HG03025 (cell line): ENCODE results near the gene CATSPERE.

Experiments used
- ATAC-seq: cut with Tn5 transposase; IDR thresholded peaks from one replicate; pipeline ENCODE4 v1.9.1; 2021; ENCODE audit warnings: mild to moderate bottlenecking, moderate library complexity; ENCODE audit not compliant: unreplicated experiment, low FRiP score

The CATSPERE gene

DNA sequence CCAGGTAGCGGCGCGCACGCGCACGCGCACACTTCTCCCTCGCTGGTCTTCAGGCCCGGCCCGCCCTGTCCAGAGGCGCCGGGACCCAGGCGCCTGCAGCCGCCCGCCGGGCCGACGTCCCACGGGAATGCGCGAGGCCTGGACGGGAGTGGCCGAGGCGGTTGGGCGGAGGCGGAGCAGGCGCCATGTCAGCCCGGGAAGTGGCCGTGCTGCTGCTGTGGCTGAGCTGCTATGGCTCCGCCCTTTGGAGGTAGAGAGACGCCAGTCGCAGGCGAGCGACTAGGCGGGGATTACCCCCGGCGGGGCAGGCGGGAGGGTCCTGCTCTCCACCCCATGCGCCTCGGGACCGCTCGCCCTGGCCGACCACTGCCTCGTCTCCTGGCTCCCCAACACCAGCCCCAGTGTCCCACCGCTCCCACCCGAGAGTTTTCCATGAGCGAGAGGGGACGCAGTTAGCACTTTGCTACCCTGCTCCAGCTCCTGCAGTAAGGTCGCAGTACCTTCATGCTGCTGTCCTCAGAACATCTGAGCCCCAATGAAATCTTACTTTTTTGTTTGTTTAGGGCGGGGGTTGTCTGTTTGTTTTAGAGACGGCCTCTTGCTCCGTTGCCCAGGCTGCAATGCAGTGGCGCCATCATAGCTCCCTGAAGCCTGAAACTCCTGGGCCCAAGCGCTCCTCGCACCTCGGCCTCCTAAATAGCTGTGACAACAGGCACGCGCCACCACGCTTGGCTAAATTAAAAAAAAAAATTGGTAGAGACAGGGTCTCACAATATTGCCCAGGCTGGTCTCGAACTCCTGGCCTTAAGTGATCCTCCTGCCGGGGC lies at the start of gene CATSPERE:
CATSPERE (plus strand) TSS at position 29 of the 827 bp plus-strand sequence; CDS start at position 186, 157 bp downstream.
- ATAC-seq: peak; percentile 98

DNA sequence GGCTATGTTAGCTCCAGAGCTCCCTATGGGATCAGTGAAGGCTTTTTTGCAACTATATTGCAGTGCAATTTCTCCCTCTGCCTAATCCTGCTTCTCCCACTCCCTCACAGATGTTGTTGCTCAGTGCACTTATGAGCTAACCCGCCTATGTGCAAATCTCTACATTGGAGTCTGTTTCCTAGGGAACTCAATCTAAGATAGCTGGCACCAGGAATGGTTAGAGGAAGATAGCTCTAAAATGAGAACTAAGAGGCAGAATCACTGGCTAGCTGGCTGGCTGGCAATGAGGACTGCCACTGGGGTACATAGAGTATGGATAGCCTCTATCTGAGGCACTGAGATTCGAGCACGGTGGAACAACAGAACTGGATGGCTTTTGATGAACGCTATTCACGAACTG lies 48.9 kb upstream of the CATSPERE start:
- ATAC-seq: no peak

- ATAC-seq: no peak
These were observed 47.3 kb upstream of the CATSPERE start for GRCh38 chr1:244413736-244414135.

DNA sequence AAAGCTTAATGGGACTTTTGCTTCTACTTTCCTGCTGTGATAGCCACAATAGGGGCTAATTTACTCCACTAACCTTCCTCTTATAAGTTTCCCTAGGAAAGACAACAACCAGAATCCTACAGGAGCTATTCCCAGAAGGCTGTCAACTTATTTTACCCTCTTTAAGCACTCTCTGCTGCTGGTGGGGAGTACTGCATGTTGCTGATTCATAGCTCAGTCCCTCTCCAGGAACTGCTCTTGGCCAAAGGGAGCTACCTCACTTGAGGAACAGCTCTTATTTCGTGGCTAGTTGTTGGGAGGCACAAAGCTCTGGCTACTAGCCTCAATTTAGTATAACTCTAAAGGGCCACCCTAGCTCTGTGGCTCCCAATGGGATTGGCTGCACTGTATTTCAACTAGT lies 46.5 kb upstream of the CATSPERE start:
- ATAC-seq: no peak

DNA sequence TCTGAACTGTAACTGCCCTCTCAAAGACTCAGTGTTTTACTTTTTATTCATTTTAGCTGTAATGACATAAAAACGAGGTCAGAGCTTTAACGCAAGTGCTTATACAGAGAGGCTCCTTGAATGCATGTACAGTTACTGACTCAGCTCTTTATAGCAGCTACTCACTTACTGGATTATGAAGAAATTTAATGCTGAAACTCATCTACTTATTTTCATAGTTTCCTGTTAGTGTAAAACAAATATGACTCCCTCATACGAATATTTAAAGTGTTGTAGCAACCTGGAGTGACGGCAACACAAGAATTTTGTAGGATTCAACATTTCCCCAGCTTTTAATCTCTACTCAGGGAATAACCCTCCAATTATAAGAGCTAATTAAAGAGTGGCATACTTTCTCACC lies 42.0 kb upstream of the CATSPERE start:
- no peak for ATAC-seq

- no peak for ATAC-seq
These were observed 38.9 kb upstream of the CATSPERE start for GRCh38 chr1:244422174-244422573.

DNA sequence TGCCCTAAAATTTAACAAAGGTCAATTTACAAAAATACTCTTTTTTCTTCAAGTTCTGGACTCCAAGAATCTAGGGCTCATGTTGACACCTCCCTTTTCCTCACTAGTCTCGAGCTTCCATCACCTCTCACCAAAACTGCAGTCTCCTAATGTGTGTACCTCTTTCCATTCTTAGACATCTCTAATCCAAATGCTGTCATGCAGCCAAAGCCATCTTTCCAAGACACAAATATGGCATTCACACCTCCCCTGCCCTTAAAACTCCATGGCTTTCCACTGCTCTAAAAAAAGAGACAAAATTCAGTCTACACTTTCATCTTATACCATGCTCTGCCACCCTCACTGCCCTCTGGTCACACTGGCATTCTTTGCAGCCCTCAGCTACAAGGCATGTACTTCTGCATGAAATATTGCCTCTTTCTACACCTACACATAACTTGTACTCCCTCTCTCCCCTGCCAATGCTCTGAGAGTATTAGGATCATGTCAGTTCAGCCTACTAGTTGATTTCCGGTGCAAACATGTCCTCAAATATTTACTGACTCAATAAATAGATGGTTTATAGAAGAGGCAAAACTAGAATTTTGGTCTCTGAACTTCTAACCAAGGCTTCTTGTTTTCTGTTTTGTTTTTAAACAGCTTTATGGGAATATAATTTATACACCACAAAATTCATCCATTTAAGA lies 36.3 kb upstream of the CATSPERE start:
- no peak for ATAC-seq

DNA sequence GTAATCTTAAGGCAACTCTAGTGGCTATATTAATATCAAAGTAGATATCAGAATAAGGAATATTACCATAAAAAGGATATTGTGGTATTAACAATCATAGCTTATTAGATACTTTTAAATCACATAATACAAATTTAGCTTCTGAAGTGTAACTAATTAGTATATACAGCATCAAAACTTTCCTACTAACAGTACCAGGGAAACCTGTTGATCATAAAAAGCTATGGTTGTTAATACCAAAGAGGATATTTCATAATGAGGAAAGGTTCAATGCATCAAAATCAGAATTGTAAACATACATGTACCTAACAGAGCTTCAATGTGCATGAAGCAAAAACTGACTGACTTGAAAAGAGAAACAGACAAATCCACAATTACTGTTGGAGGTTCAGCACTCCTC lies 33.4 kb upstream of the CATSPERE start:
- no peak for ATAC-seq

- ATAC-seq: no peak
These were observed 31.3 kb upstream of the CATSPERE start for GRCh38 chr1:244429818-244430217.

- ATAC-seq: no peak
These were observed 29.9 kb upstream of the CATSPERE start for GRCh38 chr1:244431166-244431565.

GRCh38 chr1:244435562-244436205 lies 25.4 kb upstream of the CATSPERE start:
- no peak for ATAC-seq

GRCh38 chr1:244436336-244437085 lies 24.6 kb upstream of the CATSPERE start:
- no peak for ATAC-seq

DNA sequence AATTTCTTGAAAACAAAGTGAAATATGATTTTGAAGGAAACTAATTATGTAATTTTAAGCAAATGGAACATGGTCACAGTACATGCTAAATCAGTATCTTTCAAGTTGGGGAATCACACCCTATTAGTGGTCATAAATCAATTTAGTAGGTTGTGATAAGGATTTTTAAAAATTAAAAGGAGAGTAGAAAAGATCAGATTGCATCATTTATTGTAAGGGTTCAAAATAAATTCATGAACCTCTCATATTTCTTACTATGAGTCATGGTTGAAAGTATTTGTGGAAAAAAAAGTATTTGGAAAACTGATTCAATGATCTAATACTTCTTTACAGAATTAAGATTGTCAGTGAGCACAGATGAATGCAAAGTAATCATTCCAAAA lies 24.0 kb upstream of the CATSPERE start:
- ATAC-seq: no peak

DNA sequence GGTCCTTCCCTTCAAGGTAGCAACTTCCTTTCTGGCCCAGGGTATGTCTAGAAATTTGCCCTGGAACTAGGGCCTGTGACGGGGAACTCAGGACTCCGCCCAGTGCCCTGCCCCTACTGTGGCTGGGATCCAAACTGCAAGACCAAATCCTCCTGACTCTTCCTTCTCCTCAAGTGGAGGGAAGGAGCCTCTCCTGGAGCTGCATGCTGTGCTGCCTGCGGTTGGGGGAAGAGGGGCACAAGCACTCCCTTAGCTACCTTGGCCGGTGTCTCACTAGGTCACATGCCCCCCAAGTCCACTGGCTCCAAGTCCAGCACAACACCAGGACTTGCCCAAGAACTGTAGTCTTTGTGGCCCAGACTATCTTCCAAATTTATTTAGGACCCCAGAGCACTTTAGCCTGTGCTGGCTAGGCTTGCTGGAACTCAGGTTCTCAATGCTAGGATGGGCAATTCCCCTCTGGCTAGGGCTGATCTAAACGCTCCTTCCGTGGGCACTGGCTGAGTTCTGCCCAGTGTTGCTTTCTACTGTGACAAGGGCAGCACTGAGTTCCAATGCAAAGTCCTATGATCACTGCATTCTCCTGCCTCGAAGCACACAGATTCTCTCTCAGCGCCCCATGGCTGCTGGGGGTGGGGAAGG lies 21.6 kb upstream of the CATSPERE start:
- no peak for ATAC-seq

GRCh38 chr1:244442850-244443249 lies 18.2 kb upstream of the CATSPERE start:
- no peak for ATAC-seq

DNA sequence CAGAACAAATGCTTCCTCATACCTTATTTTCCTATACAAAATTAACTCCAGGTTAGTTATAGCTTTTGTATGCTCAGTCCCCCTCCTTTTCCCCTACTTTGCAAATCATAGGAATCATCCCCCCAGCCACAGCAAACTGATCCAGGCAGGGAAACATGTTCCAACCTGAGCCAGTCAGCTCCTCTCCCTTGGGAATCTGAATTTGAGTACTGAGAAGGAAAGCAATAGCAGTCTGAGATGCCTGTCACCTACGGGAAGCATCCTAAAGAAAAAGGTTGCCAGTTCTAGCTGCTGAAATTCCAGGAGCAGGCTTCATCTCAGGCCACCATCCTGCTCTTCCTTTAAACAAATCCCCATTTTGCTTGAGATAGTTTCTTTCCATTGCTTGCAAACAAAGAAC lies 16.2 kb upstream of the CATSPERE start:
- no peak for ATAC-seq

DNA sequence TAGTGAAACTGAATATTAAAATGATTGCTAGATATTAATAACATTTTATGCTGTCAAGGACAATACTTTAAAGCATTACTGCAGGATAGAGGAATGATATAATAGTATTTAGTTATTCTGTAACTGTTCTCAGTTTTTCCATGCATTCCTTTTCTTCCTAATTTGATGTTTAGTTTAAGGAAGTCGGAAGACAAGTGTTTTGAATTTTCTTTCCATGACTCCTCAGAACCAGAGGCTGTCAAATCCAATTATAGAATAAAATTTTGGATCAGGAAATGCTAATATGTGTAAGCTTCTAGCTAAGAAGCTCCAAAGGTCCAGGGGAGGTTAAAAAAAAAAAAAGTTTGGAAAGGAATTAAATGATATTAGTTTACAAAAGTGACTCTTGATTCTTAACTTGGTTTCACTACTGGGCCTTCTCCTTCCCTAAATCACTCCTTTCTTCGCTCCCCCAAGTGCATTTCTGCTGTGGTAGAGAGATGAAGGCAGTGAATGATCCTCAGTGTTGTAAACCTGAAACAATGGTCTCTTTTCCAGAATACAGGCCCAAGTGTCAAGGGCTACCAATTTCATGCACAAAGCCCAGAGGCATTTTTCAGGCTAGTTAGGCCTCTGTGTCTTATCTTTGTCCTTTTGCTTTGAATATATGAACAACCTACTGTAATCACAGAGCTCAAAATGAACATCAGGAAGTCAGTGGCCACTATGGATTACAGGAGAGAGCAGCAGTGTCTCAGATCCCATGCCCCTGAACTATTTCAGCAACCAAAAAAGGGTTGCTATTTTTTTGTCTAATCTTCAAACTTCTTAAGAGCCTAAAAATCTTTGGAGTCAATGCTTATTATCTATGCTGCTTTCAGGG lies 15.5 kb upstream of the CATSPERE start:
- no peak for ATAC-seq

DNA sequence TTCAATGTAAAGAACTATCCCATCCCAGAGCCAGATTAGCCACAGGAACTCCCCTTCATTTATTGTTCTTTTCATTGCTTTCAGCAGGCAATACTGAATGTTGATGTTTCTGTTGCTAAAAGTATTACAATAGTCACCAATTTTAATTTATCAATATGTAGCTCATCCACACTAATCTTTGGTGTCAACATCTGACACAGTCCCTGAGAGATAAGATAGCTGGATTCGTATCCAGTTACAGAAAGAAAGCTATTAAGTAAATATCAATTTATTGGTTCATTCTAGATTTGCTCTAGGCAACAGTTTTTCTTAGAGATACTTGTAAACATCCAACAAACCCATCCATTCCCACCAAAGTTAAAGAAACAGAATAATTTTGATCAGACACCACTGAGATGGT lies 14.0 kb upstream of the CATSPERE start:
- no peak for ATAC-seq

DNA sequence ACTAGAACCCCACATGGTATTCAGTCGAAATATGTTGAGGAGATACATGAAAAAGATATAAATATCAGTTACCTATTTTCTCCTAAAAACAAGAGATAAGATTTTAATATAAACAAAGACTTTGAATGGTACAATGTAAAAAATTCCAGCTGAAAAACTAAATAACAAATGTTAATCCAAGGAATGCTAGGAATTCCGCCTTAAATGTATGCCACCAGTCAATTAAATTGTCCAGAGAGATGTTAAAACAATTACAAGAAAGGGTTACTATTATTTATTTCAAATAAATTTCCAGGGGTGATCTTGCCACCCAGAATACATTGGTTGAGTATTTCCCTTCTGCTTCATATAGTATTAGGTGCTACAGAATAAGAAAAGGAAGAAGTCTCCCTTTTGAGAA lies 13.5 kb upstream of the CATSPERE start:
- no peak for ATAC-seq
